ENCODE measurements around the gene IFI30.
A peak's percentile ranks its signal among the peaks of the same experiment; 100 is the strongest.

IFI30 gene

GRCh38 chr19:18170714-18171255 is 2.8 kb upstream of the IFI30 start:
- H3K4me3 ChIP-seq (ENCODE audit: low read length): no peak overlapping the region
- no peak for TF ChIP-seq CTCF (IDR thresholded peaks at IDR 0.05; ENCODE audit: insufficient read depth, low read depth, low read length, missing control alignments)
- DNase-seq (ENCODE audit: low read depth): no peak

GRCh38 chr19:18171605-18172327 is 1.8 kb upstream of the IFI30 start:
- no peak for DNase-seq (ENCODE audit: low read depth)
- H3K4me3 ChIP-seq (ENCODE audit: low read length): no peak overlapping the region
- no peak for TF ChIP-seq CTCF (IDR thresholded peaks at IDR 0.05; ENCODE audit: insufficient read depth, low read depth, low read length, missing control alignments)

- no peak for DNase-seq (ENCODE audit: low read depth)
- no peak for TF ChIP-seq CTCF (IDR thresholded peaks at IDR 0.05; ENCODE audit: insufficient read depth, low read depth, low read length, missing control alignments)
- H3K4me3 ChIP-seq (ENCODE audit: low read length): no peak overlapping the region
These were observed 1.1 kb upstream of the IFI30 start for GRCh38 chr19:18172331-18173053.

- no peak for DNase-seq (ENCODE audit: low read depth)
- no peak for TF ChIP-seq CTCF (IDR thresholded peaks at IDR 0.05; ENCODE audit: insufficient read depth, low read depth, low read length, missing control alignments)
- H3K4me3 ChIP-seq (ENCODE audit: low read length): no peak overlapping the region
These were observed 500 bp upstream of the IFI30 start for GRCh38 chr19:18173054-18173571.

GRCh38 chr19:18174983-18175382 is 1.4 kb downstream of the IFI30 start:
- no peak for DNase-seq (ENCODE audit: low read depth)
- TF ChIP-seq CTCF (IDR thresholded peaks at IDR 0.05; ENCODE audit: insufficient read depth, low read depth, low read length, missing control alignments): no peak
- H3K4me3 ChIP-seq (ENCODE audit: low read length): peak overlapping the region; percentile 65

- TF ChIP-seq CTCF (IDR thresholded peaks at IDR 0.05; ENCODE audit: insufficient read depth, low read depth, low read length, missing control alignments): no peak
- H3K4me3 ChIP-seq (ENCODE audit: low read length): no peak overlapping the region
- DNase-seq (ENCODE audit: low read depth): no peak
These were observed 3.0 kb downstream of the IFI30 start for GRCh38 chr19:18176367-18177310.

Data from epithelial cell of esophagus (primary cell).